ENCODE measurements around the gene ZMIZ1.

- TF ChIP-seq CTCF (IDR thresholded peaks at IDR 0.05; ENCODE audit: low read depth, low read length) (no peak), POLR2A (IDR thresholded peaks at IDR 0.05; ENCODE audit: extremely low read depth, insufficient read length) (no peak)
- TF ChIP-seq, protein P1, sequence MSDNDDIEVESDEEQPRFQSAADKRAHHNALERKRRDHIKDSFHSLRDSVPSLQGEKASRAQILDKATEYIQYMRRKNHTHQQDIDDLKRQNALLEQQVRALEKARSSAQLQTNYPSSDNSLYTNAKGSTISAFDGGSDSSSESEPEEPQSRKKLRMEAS (IDR thresholded peaks at IDR 0.05; ENCODE audit: low read depth, low read length): no peak
Observed at GRCh38 chr10:79220307-79220706, 151.5 kb downstream of the ZMIZ1 start.

Measured in NB4 (cell line).